HG03571 (cell line): ENCODE data around the gene RAPGEF4.

Experiments
- ATAC-seq: cut with Tn5 transposase; IDR thresholded peaks from one replicate; pipeline ENCODE4 v1.9.1; 2021; ENCODE audit not compliant: unreplicated experiment

Gene RAPGEF4

DNA sequence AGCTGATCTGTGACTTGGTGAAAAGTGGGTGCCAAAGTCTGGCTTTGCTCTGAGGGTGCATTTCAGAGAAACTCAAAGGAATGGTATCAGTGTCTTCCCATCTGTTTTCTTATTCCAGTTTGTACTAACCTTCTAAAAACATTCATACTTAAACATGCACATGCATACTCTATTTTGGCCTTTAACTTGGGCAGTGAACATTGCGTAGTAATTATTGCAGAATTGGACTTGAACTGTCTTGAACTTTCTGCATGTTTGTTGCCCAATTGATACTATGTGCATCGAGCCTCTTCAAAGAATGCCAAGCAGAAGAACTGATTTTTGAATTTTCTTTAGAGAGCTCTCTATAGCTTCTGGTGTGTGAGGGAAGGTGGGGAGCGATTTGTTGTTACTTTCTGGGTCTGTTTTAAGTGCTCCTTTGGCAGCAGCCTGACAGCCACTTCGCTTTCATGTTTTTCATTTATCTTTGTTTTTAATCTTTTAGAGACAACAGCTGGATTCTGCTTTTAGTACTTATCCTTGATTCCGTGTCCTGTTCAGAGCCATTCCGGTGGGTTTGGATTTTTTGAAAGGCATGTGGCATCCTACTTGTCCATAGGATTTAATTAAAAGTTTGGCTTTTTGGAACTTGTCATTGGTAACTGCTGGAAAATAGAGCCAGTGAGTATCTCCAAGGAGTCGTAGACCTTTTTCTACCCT is 159.2 kb downstream of the RAPGEF4 start:
- no peak for ATAC-seq

DNA sequence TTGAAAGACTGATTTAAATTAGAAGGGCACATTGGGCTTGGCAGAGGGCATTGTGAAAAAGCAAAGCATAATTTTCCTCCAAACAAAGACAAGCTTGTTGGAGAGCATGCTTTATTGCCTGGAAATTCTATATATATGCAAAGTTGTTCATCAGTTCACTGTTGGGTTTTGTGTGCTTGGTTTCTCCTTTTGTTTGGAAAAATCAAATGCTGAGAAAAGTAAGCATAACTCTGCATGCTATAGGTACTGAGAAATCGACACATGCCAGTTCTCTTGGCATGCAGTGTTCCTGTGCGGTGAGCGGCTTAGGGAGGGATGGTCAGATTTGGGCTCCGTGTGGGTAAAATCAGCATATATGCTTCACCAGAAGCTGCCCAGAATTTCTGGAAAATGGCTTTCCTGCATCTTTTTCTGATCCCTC is 161.0 kb downstream of the RAPGEF4 start:
- ATAC-seq, result no peak

DNA sequence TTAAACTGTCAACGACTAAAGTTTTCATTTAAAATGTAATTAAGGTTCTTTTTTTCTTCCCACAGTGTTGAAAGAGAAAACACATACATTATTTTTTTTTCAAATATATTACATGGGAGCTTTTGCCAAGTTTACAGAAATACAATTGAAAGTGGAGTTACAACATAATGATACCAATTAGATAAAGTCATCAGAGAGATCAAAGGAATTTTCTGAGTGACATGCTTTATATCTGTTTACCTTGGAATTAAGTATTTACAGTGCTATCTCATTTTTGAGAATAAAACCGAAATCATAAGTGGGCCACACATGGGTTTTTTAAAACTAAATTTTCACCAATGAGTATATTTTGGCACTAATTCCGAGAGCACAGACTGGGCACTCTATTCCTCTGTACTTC is 165.2 kb downstream of the RAPGEF4 start:
- ATAC-seq, result no peak

DNA sequence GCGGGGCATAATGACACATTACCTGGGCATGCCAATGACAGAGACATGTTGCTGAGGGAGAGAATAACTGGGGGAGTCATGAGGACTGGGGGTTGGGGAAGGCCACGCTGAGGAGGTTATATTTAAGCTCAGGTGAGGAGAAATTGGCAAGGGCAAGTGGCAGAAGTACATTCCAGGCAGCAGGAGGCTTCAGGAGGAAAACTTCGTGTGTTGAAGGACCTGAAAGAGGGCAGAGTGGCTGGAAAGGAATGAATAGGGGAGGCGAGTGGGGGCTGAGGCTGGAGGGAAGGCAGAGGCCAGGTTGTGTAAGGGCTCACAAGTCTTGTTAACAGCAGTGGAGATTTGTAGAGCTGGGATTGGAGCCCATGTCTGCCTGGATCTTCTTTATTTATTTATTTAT is 166.3 kb downstream of the RAPGEF4 start:
- ATAC-seq, result no peak

DNA sequence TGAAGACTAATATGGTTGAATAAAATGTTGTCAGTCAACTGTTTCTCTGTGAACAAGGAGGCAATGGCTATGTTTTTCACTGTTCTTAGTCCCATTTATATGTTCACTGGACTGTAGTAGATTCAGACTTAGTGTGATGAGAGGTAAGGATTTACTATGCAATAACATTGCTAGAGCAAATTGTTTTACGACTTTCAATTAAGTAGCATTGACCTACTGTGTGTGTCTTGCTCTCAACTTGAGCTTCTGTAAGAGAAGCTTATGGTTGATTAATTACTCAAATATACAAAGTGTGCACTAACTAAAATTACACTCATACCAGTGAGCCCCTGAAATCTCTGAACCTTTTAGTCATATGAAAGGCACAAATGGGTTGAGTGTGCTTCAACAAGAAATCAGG is 168.6 kb downstream of the RAPGEF4 start:
- ATAC-seq, result no peak

DNA sequence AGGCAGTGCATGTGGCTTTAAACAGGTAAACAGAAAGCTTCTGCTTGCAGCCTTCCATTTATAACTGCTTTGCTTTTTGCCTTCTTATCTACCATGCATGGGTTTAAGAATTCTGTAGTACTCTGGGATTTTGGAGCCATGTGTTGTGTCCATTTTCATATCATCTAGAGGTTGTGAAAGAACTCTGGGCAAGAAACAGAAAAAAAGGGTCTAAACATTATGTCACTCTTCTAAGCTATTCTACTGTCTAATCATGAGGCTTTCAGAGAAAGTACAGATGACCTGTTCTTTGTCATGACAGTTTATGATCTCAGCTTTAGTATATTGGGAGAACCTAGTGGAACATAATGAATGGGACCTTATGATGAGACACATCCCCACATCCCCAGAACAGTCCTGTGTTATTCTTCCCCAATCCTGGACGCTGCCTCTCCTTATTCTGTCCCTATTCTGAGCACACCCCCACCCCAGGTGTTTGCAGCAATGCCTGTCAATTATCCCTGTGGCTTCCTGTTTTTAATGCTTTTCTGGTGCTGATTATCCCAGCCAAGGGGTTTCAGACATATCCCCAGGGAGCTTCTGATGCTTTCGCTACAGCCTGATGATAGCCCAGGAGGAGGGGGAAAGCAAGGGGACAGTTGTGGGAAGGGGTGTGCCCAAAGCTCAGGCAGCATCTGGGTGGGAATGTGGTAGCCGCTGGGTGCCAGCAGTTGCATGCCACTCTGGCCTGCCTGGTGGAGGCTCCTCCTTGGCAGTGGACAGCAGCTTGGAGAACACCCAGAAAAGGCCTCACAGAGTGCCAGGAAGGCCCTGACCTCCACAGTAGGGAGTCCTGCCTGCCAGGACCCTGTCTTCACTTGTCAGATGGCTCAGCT is 170.5 kb downstream of the RAPGEF4 start:
- no peak for ATAC-seq

DNA sequence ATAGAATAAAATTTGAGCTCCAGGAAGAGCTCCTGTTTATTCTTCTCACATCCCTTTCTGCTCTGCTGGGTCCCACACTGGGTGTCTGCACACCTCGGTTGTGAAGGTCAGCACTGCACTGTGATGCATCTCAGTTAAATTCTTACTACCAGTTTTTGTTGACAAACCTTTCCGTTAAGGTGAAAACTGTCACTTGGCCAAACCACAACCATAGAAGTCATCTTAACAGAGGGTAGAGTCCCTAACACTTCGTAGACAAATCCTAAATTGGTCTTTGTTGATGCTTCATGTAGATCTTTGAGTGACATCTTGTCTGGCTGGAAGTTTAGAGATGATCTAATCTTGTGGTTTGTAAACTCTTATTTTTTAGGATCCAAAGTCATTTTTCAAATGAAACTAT is 172.6 kb downstream of the RAPGEF4 start:
- no peak for ATAC-seq

DNA sequence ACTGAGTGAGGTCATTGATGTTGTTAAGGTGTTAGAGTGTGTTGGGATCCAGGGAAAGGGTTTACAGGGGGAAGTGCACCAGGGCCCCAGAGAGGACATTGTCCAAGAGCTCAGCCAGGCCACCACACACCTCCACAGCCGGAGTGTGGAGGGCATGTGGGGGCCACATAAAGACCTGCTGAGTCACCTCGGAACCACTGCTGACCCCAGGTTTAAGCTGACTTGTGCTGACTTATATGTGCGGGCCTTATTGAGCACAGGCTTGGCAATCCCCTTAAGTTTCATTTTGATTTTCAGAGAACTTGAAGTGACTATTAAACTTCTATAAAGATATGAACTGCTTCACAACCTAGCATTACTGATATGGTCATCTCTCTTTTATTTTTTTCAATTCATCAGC is 173.8 kb downstream of the RAPGEF4 start:
- no peak for ATAC-seq

DNA sequence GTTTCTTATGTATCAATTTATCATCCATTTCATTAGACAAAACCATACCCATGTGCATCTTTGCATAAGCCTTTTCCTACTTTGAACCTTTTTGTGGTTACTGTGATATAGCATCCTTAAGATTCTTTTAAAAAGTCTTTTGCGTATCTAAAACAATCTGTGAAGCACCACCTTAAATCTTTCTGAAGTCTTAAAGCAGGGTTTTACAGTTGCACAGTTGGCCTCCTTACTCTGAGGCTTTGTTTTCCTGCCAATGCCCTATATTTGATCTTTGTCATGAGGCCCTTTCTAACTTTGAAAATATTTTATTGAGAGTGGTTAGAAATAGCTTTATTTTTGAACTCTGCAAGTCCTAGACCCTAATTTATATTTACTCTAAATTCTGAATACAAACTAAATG is 176.6 kb downstream of the RAPGEF4 start:
- ATAC-seq, result no peak

DNA sequence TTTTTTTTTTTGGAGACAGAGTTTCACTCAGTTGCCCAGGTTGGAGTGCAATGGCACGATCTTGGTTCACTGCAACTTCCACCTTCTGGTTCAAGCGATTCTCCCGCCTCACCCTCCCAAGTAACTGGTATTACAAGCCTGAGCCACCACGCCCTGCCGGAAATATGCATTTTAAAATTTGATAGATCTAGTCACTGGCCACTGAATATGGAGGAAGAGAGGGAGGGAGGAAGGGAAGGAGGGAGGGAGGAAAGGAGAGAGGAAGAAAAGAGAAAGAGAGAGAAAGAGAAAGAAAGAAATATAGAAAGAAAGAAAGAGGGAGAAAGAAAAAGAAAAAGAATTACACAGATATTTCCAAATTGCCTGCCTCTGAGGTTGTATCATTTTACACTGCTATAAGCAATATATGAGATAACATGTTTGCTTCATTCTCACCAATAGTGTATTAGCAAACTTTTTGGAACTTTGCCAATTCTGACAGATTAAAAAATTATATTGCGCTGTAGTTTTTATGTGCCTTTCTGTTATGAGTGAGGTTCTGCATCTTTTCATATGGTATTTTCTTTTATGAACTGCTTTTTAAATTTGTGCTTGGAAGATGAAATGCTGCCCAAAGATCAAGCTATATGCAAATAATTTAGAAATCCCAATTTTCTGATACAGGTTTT is 178.8 kb downstream of the RAPGEF4 start:
- no peak for ATAC-seq

DNA sequence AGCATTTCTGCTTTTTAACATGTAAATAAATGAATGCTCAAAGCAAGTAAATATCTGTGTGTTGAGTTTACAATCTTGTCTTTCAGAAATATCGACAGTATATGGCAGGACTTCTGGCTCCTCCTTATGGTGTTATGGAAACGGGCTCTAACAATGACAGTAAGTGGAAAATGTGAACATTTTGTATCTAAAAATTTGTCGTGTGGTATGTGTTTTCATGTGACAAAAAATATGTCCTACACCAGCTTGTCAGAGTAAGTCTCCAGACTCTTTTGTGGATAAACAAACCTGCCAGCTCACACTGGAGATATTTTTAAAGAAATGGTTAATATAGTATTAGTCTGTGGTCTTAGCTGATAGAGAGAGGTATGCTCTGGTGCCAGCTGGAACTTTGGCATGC is 182.1 kb downstream of the RAPGEF4 start:
- no peak for ATAC-seq

DNA sequence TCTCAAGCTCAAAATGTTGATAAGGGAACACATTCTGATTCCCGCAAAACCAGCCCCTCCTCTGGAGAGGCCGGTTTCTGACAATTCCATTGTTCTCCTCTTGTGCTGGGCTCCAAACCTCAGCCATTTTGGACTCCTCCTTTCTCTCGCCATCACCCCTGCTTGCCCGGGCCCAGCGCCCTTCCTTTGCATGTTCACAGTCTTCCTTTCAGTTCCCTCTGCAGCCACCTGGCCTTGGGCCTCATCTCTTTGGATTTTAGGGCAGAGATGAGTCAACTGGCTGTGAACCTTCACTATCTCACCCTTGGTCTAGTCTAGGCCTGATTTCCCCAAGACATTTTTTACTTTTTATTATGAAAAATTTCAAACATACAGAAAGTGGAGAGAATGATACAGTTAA is 184.1 kb downstream of the RAPGEF4 start:
- peak; percentile 55 for ATAC-seq

DNA sequence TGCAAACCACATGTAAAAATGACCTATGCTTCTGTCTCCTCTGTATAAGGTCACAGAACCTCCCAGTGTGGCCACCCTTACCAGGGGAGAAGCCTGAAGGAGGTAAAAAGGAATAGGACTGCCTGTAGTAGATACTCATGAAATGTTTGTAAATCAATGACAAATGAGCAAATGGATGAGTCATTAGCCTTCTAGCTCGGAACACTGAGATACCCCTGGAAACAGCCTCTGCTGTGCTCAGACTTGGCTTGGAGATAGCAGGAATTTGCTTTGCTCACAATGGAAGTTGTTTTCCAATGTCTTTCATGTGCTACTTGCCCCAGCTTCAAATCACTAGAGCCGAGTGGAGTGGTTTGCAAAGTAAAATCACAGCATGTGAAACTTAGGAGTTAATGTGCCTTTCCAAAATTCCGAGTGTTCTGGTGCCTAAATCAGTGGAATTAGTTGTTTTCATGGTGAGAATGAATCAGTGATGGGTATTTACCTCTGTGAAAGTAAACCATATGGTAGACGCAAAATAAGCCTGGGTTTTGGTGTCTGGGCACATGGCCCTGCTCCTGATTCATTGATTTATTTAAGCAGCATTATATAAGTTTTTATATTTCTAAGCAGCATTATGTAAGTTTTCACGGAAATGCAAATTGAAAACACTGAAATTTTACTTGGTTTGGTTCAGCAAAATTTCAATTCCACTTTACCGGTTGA is 186.0 kb downstream of the RAPGEF4 start:
- no peak for ATAC-seq

DNA sequence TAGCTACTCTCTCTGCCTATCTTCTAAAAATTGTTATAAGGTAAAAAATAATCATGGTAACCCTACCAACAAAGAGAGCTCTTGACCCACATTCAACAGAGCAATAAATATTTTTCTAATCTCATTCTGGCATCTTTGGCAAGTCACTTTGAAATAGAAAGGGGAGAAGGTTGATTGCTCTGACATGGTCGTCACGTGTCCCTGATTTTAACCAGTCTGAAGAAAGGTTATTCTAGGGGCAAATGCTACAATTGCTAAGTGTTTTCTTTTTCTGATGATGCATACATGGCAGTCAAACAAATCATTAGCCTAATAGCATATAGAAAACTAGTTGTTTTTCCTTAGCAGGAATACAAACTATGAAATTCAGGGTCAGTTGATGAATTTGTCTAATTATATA is 186.7 kb downstream of the RAPGEF4 start:
- no peak for ATAC-seq

DNA sequence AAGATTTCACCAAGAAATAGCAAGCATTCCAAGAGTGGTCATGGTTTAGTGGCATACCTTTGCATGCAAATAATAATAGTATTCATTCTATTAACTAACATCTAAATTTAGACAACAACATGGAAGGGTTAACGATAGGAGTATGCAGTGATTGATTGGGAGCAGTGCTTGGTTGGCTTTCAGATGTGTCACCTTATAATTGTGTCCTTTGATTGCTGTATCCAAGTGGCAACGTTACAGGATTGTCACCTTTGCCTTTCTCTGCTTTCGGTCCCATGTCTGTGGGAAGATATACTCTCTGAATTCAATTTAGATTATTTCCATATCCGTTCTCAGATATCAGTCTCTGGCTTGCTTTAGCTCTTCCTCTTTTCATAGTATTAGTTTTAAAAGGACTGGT is 187.2 kb downstream of the RAPGEF4 start:
- ATAC-seq, result no peak

DNA sequence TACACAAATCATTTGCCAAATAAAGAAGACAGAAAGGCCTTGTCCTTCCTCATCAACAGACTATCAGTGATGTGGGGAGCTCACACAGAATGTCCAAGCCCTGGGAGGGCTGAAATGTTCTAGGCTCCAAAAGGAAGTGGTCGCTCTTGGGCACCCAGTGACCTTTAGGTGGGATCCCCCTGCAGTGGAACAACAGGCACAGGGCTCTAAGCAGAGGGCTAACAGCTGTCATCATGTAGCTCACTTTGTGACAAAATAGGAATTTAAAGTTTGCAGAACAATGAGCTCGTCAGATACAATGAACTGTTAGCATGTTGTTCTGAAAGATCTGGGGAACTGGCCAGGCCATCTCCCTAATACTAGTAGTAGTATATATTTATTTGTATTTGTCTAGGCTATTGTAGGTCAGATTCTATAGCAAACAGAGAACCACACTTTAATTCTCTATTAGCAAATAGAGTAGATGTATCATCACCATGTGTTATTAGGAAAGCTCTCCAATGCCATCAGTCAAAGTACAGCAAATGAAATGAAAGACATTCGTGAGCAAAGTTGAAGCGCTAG is 188.5 kb downstream of the RAPGEF4 start:
- no peak for ATAC-seq

DNA sequence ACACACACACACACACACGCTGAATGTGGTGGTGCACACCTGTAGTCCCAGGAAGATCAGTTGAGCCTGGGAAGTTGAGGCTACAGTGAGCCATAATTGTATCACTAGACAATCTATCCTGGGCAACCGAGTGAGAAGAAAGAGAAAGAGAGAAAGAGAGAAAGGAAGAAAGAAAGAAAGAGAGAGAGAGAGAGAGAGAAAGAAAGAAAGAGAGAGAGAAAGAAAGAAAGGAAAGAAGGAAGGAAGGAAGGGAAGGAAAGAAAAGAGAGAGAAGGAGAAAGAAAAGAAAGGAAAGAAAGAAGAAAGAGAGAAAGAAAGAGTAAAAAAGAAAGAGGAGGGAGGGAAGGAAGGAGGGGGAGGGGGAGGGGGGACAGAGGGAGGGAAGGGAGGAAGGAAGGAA is 190.0 kb downstream of the RAPGEF4 start:
- ATAC-seq, result no peak

DNA sequence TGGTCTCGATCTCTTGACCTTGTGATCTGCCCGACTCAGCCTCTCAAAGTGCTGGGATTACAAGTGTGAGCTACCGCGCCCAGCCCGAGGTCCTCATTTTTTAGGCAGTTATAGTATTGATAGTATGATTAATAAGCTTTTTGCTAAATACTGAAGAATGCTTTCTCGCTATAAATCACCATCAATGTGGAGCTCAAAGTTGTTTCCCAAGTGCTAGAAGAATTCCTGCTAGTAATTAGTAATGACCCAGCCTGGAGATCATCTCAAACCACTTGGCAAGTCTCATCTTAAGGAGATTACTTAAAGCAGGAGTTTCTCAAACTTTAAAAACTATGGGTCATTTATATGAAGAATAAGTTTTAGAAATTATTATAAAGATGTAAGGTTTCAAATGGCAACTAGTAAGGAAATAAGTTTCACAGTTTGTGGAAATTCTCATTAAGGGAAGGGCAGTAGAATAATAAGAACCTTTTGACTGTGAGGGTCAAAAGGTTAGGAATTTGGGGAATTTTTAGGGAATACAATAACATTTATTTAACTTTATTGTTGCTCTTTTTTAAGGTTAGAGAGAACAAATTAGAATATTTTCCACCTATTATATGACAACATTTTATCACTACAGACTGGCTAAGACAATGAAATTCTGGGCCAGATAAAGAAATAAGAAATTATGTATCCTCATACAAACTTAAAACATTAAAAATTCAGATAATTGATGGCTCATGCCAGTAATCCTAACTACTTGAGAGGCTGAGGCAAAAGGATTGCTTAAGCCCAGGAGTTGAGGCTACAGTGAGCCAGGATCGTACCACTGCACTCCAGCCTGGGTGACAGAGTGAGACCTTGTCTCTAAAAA is 191.4 kb downstream of the RAPGEF4 start:
- ATAC-seq, result no peak

DNA sequence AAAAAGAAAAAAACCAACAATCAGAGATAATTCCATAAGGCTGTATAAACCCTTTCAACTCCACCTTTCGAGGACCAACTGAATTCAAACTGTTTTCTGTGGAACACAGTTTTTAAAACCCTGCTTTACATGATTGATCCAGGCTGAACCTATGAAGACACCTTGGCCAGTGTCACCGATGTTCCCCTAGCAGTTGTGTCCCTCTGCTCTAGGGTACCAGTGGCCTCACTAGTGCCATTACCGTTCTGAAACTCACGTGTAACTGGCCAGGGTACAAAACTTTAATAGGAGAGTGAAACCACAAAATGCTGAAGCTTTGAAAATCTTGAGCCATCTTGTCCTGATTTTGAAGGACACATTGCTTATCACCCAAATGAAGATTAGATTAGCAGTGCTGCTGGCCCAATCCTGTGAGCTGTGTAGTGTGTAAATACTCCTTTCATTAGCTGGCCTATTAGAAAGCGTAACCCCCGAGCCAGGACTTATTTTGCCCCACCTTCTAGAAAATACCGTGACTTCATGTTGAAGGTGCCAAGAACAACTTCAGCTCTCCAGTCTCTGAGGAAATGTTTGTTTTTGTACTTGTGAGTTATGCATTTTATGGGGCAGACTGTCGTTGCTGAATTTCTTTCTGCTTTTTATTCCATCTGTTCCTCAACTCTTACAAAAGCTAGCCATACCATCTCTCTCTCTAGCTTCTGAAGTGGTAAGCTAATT is 192.2 kb downstream of the RAPGEF4 start:
- no peak for ATAC-seq
